GM19099 (cell line): ENCODE measurements around the gene DMC1.

Experiments
- POLR2A ChIP-seq: IDR thresholded peaks from 3 replicates; pipeline ENCODE4 v1.6.1; 2011; ENCODE audit warnings: low read depth; ENCODE audit not compliant: insufficient read length; ENCODE audit errors: extremely low read depth

The DMC1 gene

DNA sequence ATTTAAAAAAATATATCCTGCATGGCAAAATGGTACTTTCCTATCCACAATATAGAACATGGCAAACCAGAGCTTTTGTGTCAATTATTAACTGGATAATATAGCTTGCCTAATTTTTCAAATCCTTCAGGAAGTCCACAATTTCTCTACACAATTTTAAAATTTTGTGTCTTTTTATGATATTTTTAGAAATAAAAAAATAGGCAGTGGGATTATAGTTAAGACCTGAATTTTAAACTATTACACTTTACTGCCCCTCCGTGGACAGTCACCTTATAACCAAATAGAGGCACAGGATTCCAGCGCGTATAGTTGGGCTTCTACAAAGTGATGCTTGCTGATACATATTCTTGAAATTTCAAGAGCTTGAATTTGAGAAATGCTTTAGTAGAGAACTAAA is 2.1 kb upstream of the DMC1 start:
- no peak for TF ChIP-seq POLR2A

DNA sequence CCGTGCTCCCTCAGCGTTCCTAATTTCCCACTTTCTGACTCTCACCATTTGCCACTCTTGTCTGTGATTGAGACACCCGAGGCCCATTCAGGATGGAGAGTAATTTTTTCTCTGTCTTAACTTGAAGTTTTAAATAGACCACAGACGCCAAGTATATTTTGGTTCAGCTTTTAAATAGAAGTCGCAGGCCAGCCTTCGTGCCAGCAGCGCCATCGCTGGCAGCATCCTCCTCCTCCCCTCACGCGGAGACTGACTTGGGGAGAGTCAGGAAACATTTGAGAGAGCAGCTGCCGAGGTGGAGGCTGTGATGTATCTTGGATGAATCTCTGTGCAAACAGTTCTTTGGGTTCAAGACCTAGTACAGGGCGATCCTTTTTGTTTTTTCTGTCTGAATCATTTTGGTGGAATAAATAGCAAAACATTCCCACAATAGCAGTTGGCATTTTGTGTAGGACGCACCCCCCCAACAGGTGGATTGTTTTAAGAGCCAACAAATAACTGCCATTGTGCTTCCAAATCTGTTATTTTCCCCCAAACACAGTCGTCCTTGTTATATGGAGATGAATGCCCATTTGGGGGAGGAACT is 889 bp upstream of the DMC1 start:
- no peak for TF ChIP-seq POLR2A

DNA sequence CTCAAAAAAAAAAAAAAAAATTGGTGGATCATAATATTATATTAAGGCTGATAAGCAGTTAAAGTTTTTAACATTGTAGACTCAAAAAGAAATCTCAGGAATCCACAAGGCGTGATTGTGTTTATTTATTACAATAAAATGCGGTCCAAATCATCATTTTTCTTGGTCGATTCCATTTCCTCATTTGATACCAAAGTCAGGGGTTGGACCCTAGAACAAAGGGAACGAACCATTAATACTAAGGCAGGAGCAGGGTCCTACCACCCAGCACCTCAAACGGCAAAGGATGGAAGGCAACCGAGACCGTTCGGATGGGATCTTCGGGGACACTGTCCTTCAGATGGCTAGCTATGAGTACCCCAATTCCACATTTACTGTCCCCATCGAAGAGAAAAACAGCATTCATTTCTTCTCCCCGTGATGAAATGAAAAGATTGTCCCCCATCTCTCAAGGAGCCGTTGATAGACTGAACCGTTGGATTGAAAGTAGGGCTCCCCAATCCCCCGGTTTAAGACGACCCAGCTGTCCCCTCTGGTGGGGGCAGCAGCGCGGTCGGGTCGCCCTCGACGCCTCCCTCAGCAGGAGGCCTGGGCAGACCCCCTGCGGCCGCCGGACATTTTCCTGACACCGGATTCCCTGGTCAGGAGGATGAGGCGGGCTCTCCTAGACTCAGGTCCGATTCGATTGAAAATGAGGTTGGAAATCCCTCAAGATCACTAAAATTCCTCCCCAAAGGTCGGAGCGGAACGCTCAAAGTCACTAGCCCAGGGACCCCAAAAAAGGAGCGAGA is 607 bp downstream of the DMC1 start:
- no peak for TF ChIP-seq POLR2A

DNA sequence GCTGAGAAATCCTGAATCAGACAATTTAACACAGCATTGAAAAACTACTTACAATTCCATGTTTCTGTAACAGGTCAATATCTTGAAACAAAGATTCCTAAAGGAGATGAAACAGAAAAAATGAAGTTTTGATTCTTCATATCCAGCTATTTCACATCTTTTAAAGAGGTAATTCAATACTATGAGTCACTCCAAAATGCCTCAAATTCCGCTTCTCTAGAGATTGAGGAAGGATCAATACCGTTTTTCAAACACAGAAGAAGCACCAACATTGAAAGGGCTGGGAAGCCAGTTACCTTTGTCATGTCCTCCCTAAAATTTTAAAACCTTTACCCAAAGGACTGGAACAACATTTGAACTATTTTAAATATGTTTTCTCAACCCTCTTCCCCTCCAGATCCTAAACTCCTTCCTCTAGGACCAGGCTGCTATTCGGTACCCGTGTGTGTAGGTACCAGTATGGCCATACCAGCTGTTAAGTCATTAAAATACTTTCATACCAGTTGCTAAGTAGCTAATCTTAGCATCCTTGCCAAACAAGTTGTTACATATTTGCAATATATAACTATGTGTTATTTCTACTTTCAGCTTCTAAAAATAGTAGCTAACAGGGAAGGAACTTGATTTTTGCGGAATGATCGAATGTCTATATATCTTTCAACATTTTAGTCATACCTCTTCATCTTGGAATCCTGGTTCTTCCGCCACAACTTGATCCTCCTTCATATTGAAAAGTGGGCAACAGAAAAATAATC is 2.3 kb downstream of the DMC1 start:
- TF ChIP-seq POLR2A: no peak

DNA sequence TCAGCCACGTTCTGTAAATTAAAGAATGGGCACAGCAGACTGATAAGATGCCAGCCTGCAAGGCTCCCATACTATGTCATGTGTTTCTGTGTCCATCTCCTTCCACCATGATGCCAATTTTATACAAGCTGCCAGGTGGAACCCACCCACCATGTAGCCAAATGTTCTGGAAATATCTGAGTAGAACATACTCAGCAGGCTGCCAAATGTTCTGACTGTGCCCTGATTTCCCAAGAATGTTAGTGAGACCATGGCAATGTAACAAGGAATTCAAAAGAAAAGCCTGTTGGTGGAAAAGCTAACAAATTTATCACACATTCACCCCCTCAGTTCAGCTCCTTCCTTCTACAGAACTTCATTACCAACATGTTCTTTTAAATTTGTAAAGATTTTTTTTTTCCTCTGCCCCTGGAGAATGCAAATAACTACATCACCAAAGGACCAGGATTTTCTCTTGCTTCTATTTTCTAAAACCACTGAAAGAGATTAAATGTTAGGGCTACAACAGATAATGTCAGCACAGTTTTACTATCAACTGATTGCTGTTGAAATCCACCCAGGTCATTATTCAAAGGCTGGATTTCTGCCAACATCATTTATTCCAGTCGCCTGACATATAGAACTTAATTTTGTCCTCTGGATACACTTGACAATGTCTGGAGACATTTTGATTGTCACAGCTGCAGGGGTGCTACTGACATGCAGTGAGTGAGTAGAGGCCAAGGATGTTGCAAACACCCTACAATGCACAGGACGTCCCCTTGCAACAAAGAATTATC is 3.1 kb downstream of the DMC1 start:
- TF ChIP-seq POLR2A: no peak

DNA sequence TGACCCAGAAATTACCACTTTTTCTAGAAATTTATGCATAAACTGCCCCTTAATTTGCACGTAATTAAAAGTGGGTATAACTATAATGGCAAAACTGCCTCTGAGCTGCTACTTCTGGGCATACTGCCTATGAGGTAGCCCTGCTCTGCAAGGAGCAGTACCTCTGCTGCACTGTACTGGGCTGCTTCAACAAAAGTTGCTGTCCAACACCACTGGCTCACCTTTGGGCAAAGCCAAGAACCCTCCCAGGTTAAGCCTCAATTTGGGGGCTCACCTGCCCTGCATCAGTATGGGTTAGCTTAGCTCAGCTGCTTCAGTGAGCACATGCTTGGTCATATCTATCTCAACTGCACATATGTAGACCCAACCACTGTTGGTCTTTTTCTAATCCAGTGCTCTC is 4.5 kb downstream of the DMC1 start:
- TF ChIP-seq POLR2A: no peak

DNA sequence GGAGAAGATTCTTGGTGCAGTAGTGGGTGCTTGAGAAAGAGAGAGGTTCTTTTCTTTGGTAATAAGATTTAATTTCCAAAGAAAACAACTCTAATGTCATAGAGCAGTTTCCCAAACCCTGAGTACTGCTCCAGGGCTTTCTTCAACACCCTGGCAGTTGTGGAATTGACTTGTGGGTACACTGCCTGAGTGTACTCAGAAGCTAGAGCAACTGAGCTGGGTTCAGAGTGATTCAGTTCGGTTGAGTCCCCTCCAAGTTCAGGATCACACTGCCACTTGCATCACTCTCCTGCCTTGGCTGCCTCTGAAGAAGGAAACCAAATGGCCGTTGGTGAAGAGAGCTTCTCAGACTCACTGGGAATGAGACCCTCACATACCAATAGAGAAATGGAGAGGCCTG is 5.3 kb downstream of the DMC1 start:
- no peak for TF ChIP-seq POLR2A

DNA sequence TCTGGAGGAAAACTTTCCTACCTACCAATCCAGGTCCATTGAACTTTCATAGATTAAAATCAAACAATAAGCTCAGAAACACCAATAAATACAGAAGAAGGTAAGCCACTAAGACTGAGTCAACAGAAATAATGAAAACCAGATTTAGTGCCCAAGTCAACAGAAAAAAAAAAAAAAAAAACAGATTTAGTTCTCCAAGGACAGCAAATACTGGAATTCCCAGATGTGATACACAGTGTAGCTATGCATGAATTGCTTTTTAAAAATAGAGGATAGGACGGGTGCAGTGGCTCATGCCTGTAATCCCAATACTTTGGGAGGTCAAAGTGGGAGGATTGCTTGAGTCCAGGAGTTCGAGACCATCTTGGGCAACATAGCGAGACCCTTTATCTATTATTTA is 15.7 kb downstream of the DMC1 start:
- no peak for TF ChIP-seq POLR2A

DNA sequence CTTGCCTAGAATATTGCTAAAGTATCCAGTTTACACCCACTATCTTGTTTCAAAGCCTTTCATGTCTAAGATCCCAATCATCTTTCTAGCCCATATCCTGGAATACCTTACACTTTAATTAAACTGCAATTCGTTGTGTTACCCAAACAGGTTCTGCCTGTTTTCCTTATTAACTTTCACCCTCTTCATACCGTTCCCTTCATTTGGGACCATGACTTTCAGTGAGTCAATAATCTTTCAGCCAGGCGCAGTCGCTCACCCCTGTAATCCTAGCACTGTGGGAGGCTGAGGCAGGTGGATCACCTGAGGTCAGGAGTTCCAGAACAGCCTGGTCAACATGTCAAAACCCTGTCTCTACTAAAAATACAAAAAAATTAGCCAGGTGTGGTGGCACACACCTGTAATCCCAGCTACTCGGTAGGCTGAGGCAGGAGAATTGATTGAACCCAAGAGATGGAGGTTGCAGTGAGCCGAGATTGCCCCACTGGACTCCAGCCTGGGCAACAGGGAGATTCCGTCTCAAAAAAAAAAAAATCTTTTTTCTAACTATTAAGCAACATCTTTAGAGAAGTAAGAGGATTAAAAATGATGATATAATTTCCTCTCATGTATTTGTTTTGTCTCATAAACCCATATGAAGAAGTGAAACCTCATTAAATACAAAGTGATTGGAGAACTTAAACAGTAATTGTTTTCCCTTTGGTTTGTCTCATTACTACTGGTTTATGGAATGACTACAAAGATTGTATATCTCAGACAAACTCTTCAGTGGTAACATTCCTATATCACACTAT is 20.7 kb downstream of the DMC1 start:
- TF ChIP-seq POLR2A: no peak

DNA sequence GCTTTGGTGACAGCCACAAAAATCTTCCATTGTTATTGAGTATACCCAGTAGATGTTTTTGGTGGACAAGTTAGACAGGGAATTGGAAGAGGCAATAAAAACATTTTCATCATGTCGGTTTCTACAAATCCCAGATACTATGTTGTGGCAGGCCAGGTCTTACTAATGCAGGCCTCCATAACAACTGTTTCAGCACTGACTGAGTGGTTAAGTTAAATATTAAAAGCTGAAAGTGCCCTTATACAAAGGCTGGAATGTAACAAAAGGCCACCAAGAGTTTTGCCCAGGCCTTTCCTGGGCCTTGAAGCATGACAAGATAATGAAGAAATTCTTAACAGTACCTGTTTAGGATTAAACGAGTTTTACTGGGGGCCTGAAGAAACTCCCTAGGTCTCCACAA is 29.3 kb downstream of the DMC1 start:
- TF ChIP-seq POLR2A: no peak

DNA sequence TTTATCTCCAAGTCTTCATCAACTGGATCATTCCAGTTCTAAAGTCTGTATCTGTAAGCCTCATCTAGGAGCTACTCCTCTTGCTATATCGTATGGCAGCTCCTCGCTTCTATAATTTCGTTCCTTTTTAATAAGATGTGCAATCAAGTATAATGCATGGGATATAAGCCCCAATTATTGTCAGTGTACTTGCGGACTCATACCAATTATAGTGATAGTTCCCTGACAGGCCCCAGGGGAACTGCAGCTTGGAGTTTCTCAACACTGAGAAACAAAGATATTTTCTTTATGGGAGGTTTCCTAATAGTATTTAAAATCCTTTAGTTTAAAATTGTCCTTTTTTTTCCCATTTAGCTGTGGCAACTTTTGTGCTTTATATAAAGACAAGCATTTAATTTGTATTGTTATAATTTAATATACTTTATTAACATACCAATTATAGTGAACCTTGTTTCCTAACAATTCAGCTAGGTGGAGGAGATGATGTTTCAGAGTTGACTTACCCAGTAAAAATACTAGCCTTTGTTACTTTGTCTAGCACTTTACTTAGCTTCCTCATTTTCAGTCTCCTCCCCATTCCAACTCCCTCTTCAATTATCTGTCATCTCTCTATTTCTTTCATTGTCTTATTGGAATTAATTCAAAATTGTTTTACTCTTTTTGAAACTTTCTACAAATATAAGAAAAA is 38.6 kb downstream of the DMC1 start:
- no peak for TF ChIP-seq POLR2A

DNA sequence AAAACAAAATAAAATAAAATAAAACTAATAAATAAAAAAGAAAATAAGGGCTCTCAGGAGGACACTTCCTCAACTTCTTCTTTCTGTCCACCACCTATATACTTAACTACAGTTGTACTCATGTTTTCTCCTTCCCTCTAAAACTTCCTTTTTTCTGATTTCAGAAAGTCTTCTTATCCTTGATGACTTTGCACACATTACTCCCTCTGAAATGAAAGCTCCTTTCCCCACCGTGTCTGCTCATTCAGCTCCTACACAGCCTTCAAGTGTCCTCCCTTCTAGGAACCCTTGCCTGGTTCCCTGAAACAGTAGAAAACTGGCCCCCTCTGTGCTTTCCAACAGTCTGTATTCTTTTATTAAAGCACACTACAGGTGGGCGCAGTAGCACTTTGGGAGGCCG is 45.6 kb downstream of the DMC1 start:
- no peak for TF ChIP-seq POLR2A

DNA sequence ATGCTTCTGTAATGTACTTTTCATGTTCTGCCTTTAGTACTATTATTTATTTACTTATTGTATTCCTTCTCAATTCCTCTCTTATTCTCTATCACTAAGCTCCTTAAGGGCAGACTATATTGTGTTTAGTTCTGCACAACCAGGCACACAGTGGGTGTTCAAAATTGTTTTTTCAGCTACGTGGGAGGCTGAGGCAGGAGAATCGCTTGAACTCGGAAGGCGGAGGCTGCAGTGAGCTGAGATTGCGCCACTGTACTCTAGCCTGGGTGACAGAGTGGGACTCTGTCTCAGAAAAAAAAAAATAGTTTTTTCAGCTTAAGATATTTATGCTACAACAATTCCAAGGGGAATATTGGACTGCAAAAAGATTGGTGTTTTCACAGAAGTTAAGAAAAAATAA is 46.5 kb downstream of the DMC1 start:
- no peak for TF ChIP-seq POLR2A

DNA sequence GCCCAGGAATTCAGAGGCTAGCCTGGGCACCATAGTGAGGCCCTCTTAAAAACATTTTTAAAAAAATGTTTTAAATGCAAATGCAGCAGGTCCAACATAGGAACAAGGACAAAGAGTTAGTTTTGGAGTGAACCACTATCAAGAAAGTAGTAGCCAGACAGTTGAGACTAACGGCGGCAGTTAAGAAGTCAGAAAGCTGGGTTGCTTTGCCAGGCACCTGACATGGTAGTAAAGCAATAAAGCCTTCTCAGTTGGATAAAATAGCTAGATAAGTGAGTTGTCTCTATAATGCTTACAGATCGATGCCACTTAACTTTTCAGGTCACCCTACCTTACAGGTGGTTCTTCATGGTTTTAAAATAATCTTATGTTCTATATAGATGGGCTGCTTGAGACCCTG is 47.0 kb downstream of the DMC1 start:
- TF ChIP-seq POLR2A: no peak
